Measurements from ENCODE around the gene FARP2.

- TF ChIP-seq CTCF (IDR thresholded peaks at IDR 0.05) = no peak
- no peak for TF ChIP-seq POLR2A (IDR thresholded peaks at IDR 0.05)
- no peak for TF ChIP-seq EP300 (IDR thresholded peaks at IDR 0.05)
Observed at GRCh38 chr2:241538838-241539615, 182.9 kb downstream of the FARP2 start.
